PC-3 (cell line): ENCODE data around the gene RBM4B.

ENCODE experiments used
- EZH2 ChIP-seq: fragments of 300-600 bp; sonication (generic); IDR thresholded peaks from one replicate; pipeline ENCODE4 v1.6.1; 2017; ENCODE audit warnings: antibody characterized with exemption, mild to moderate bottlenecking, low read length; ENCODE audit not compliant: unreplicated experiment
- EZH2phosphoT487 ChIP-seq: fragments of 300-600 bp; sonication (generic); IDR thresholded peaks from 2 replicates; pipeline ENCODE4 v1.6.1; 2018; ENCODE audit warnings: mild to moderate bottlenecking, antibody characterized with exemption, low read length, borderline replicate concordance
- TF ChIP-seq, protein P1 (sequence below): fragments of 300-600 bp; sonication (generic); conservative IDR thresholded peaks from 2 replicates; pipeline ENCODE4 v1.5.1; 2017; ENCODE audit warnings: antibody characterized with exemption, low read depth, mild to moderate bottlenecking, low read length

DNA sequence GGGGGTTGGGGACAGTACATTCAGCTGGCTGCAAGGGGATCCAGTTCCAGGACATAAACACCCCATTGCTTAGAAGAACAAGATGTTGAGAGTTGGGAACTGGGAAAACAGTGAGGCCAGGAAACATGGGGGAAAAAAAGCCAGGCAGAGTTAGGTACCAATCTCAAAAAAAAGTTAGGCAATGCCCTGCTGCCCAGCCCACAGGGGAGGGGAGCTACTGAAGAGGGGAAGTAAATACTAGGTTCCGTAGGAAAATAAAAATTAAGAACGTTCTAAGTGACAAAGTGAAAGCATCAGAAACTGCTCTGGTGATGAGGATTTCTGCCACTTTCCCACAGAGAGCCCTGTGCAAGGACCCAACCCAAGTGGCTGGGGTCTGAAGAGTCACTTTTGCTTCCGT is 39.3 kb upstream of the RBM4B start:
- TF ChIP-seq EZH2 = no peak
- TF ChIP-seq, protein P1, sequence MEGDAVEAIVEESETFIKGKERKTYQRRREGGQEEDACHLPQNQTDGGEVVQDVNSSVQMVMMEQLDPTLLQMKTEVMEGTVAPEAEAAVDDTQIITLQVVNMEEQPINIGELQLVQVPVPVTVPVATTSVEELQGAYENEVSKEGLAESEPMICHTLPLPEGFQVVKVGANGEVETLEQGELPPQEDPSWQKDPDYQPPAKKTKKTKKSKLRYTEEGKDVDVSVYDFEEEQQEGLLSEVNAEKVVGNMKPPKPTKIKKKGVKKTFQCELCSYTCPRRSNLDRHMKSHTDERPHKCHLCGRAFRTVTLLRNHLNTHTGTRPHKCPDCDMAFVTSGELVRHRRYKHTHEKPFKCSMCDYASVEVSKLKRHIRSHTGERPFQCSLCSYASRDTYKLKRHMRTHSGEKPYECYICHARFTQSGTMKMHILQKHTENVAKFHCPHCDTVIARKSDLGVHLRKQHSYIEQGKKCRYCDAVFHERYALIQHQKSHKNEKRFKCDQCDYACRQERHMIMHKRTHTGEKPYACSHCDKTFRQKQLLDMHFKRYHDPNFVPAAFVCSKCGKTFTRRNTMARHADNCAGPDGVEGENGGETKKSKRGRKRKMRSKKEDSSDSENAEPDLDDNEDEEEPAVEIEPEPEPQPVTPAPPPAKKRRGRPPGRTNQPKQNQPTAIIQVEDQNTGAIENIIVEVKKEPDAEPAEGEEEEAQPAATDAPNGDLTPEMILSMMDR = no peak
- no peak for TF ChIP-seq EZH2phosphoT487
